IMR-90 (cell line): Measurements from ENCODE around the gene DHX34. TPM values are rescaled to one million over a fixed set of nuclear protein-coding genes. Genes with fewer than 3 reads are reported as not detected.

Source experiments
- ATAC-seq: fragments of 200-7000 bp; cut with Tn5 transposase; 2 replicates; pipeline ENCODE4 v1.9.1; 2020; ENCODE audit warnings: low read depth, mild to moderate bottlenecking, moderate library complexity
- BruUV-seq: library from RNA; stranded (reverse); fragments of 400-500 nt; replicated peaks from 2 replicates; lab custom pipeline; 2021; lab: Mats Ljungman, UMichigan
- CTCF ChIA-PET: fragments of 300-600 bp; formaldehyde crosslinking; extraction: SDS; loops from one replicate; lab custom pipeline; 2021; ENCODE audit warnings: antibody characterized with exemption; lab: Yijun Ruan, JAX
- POLR2A ChIA-PET: fragments of 300-600 bp; sonication (Branson Sonifier 250); formaldehyde crosslinking; loops from one replicate; lab custom pipeline; 2022; ENCODE audit warnings: antibody characterized with exemption; ENCODE audit not compliant: unreplicated experiment; lab: Charles Lee
- DNase-seq: peaks from one replicate; pipeline ENCODE4 v3.0.0; 2013
- H2AFZ ChIP-seq: replicated peaks from 2 replicates; pipeline ENCODE3; 2013; ENCODE audit warnings: low read length, mild to moderate bottlenecking; ENCODE audit not compliant: poor library complexity
- H2AK5ac ChIP-seq: 2 replicates; pipeline ENCODE4 v1.6.1; 2013; ENCODE audit warnings: low read depth, low read length, inconsistent platforms
- H2AK9ac ChIP-seq: replicated peaks from 2 replicates; pipeline ENCODE3; 2013; ENCODE audit warnings: mild to moderate bottlenecking, low read depth, low read length, moderate library complexity; ENCODE audit not compliant: poor library complexity
- H2BK120ac ChIP-seq: 2 replicates; pipeline ENCODE4 v1.6.1; 2013; ENCODE audit warnings: low read depth, low read length, inconsistent platforms
- H2BK15ac ChIP-seq: 3 replicates; pipeline ENCODE4 v1.6.1; 2013; ENCODE audit warnings: low read depth, low read length, inconsistent platforms
- H2BK20ac ChIP-seq: 2 replicates; pipeline ENCODE4 v1.6.1; 2013; ENCODE audit warnings: low read depth, mild to moderate bottlenecking, inconsistent platforms, low read length, moderate library complexity
- H2BK5ac ChIP-seq: 2 replicates; pipeline ENCODE4 v1.6.1; 2013; ENCODE audit warnings: mild to moderate bottlenecking, low read depth, low read length, inconsistent platforms; ENCODE audit not compliant: poor library complexity, severe bottlenecking
- H3K14ac ChIP-seq: replicated peaks from 2 replicates; pipeline ENCODE4 v1.6.1; 2013; ENCODE audit warnings: low read depth, low read length, inconsistent platforms
- H3K18ac ChIP-seq: 2 replicates; pipeline ENCODE4 v1.6.1; 2013; ENCODE audit warnings: low read depth, low read length, control low read depth
- H3K23ac ChIP-seq: 2 replicates; pipeline ENCODE4 v1.6.1; 2013; ENCODE audit warnings: low read depth, low read length, inconsistent platforms
- H3K27ac ChIP-seq: 2 replicates; pipeline ENCODE4 v1.5.1; 2013; ENCODE audit warnings: mild to moderate bottlenecking, control low read depth, low read length; ENCODE audit not compliant: insufficient read depth
- H3K27me3 ChIP-seq: 2 replicates; pipeline ENCODE4 v1.6.1; 2013; ENCODE audit warnings: low read length; ENCODE audit not compliant: control insufficient read depth, insufficient read depth
- H3K36me3 ChIP-seq: 2 replicates; pipeline ENCODE4 v1.6.1; 2013; ENCODE audit warnings: low read length, mixed read lengths; ENCODE audit not compliant: control insufficient read depth, insufficient read depth
- H3K4ac ChIP-seq: 2 replicates; pipeline ENCODE4 v1.6.1; 2013; ENCODE audit warnings: low read depth, low read length, inconsistent platforms
- H3K4me1 ChIP-seq: 2 replicates; pipeline ENCODE4 v1.6.1; 2013; ENCODE audit warnings: low read length, mixed read lengths; ENCODE audit not compliant: control insufficient read depth, insufficient read depth
- H3K4me2 ChIP-seq: 2 replicates; pipeline ENCODE4 v1.6.1; 2013; ENCODE audit warnings: low read depth, mild to moderate bottlenecking, control low read depth, low read length, moderate library complexity
- H3K4me3 ChIP-seq: 2 replicates; pipeline ENCODE4 v1.5.1; 2013; ENCODE audit warnings: low read depth, mild to moderate bottlenecking, control low read depth, low read length, moderate library complexity; ENCODE audit not compliant: insufficient read depth
- H3K56ac ChIP-seq: 2 replicates; pipeline ENCODE4 v1.6.1; 2013; ENCODE audit warnings: low read length, inconsistent platforms; ENCODE audit not compliant: insufficient read depth; ENCODE audit errors: extremely low read depth
- H3K79me1 ChIP-seq, 2 experiments: 2 replicates each; pipeline ENCODE4 v1.6.1; 2013; ENCODE audit warnings: low read length in 2 of 2, inconsistent platforms in 1 of 2, low read depth in 1 of 2
- H3K9ac ChIP-seq: 2 replicates; pipeline ENCODE4 v1.6.1; 2013; ENCODE audit warnings: low read depth, low read length, control low read depth
- H3K9me1 ChIP-seq: 2 replicates; pipeline ENCODE4 v1.6.1; 2013; ENCODE audit warnings: low read length, inconsistent platforms; ENCODE audit not compliant: insufficient read depth
- H3K9me3 ChIP-seq: 2 replicates; pipeline ENCODE4 v1.6.1; 2013; ENCODE audit warnings: low read length; ENCODE audit not compliant: control insufficient read depth, insufficient read depth
- H4K20me1 ChIP-seq: 2 replicates; pipeline ENCODE4 v1.6.1; 2013; ENCODE audit warnings: low read length, inconsistent platforms; ENCODE audit not compliant: insufficient read depth
- H4K5ac ChIP-seq: 2 replicates; pipeline ENCODE4 v1.6.1; 2013; ENCODE audit warnings: mild to moderate bottlenecking, low read depth, low read length, control low read depth
- H4K8ac ChIP-seq, 2 experiments: 2 replicates each; pipeline ENCODE4 v1.6.1; 2013; ENCODE audit warnings: low read depth in 2 of 2, low read length in 2 of 2, control low read depth in 1 of 2, inconsistent platforms in 1 of 2
- H4K91ac ChIP-seq: 2 replicates; pipeline ENCODE4 v1.6.1; 2013; ENCODE audit warnings: low read depth, low read length, inconsistent platforms; ENCODE audit not compliant: insufficient read depth
- BHLHE40 ChIP-seq: fragments of 150-350 bp; IDR thresholded peaks from 2 replicates; pipeline ENCODE4 v1.6.1; 2016; ENCODE audit warnings: mild to moderate bottlenecking, low read depth, low read length
- CEBPB ChIP-seq: IDR thresholded peaks from 2 replicates; pipeline ENCODE4 v1.6.1; 2012; ENCODE audit warnings: low read depth, low read length, improper control_type of control experiment
- FOS ChIP-seq: fragments of 150-350 bp; IDR thresholded peaks from 2 replicates; pipeline ENCODE4 v1.6.1; 2016; ENCODE audit warnings: low read depth, low read length
- MAFK ChIP-seq: IDR thresholded peaks from 2 replicates; pipeline ENCODE4 v1.6.1; 2012; ENCODE audit warnings: low read depth, low read length, improper control_type of control experiment
- MAZ ChIP-seq: IDR thresholded peaks from 2 replicates; pipeline ENCODE4 v1.6.1; 2012; ENCODE audit warnings: low read depth, mild to moderate bottlenecking, low read length, improper control_type of control experiment, moderate library complexity, borderline replicate concordance
- MXI1 ChIP-seq: IDR thresholded peaks from 2 replicates; pipeline ENCODE4 v1.6.1; 2012; ENCODE audit warnings: low read depth, mild to moderate bottlenecking, low read length, moderate library complexity, borderline replicate concordance
- POLR2A ChIP-seq: IDR thresholded peaks from 2 replicates; pipeline ENCODE4 v1.6.1; 2012; ENCODE audit warnings: mild to moderate bottlenecking, low read depth, low read length
- RAD21 ChIP-seq: IDR thresholded peaks from 2 replicates; pipeline ENCODE4 v1.6.1; 2012; ENCODE audit warnings: low read length, improper control_type of control experiment
- RCOR1 ChIP-seq: IDR thresholded peaks from 2 replicates; pipeline ENCODE4 v1.6.1; 2012; ENCODE audit warnings: mild to moderate bottlenecking, low read length, improper control_type of control experiment; ENCODE audit not compliant: insufficient replicate concordance
- RFX5 ChIP-seq: IDR thresholded peaks from 2 replicates; pipeline ENCODE4 v1.8.0; 2012; ENCODE audit warnings: low read depth, mild to moderate bottlenecking, low read length, moderate library complexity
- SMC3 ChIP-seq: fragments of 150-350 bp; IDR thresholded peaks from 2 replicates; pipeline ENCODE4 v1.6.1; 2016; ENCODE audit warnings: low read depth, mild to moderate bottlenecking, antibody characterized with exemption, low read length, moderate library complexity
- WGBS, 2 experiments: methylation state at CpG; one replicate each; pipeline versions ENCODE4 v1.1.5 to v1.1.7; 2013; ENCODE audit warnings: missing lambda C conversion rate in 2 of 2; ENCODE audit not compliant: insufficient read length in 1 of 2; ENCODE audit errors: extremely low coverage in 2 of 2; 5-methylcytosine and 5-hydroxymethylcytosine counted together
- dilution Hi-C: fragments of 300-500 bp; cut with HindIII; formaldehyde crosslinking; loops from one replicate; pipeline ENCODE4 v1.14.3; 2018; ENCODE audit warnings: low sequenced_read_pairs; ENCODE audit not compliant: unreplicated experiment
- in situ Hi-C: fragments of 300-500 bp; cut with MboI; formaldehyde crosslinking; loops from 3 replicates; pipeline ENCODE4 v1.14.3; 2019; ENCODE audit warnings: low sequenced_read_pairs, inconsistent platforms, mixed read lengths
- intact Hi-C: fragments of 100-400 bp; cut with micrococcal nuclease; formaldehyde crosslinking; loops from 2 replicates; pipeline ENCODE4 v1.10.0; 2022
- polyA plus RNA-seq, 3 experiments: library from polyadenylated mRNA; depleted of rRNA; stranded (reverse); fragments of >200 nt; gene quantifications; 2 replicates each; pipeline ENCODE4 v1.2.3, GENCODE V29; 2012; ENCODE audit warnings: low replicate concordance in 1 of 3
- total RNA-seq: library from RNA; depleted of rRNA; stranded (reverse); fragments of >200 nt; gene quantifications from 2 replicates; pipeline ENCODE4 v1.2.3, GENCODE V29; 2012
- TF ChIP-seq, protein P1 (sequence below): fragments of 150-350 bp; IDR thresholded peaks from 2 replicates; pipeline ENCODE4 v1.6.1; 2017; ENCODE audit warnings: mild to moderate bottlenecking, antibody characterized with exemption, low read length, low read depth
- TF ChIP-seq, protein P2 (sequence below): conservative IDR thresholded peaks from 2 replicates; pipeline ENCODE4 v1.5.1; 2012; ENCODE audit warnings: mild to moderate bottlenecking, low read depth, low read length, improper control_type of control experiment

Gene DHX34
- total and polyA plus RNA-seq, 2 of the 4 experiments (the other 2 are of a cell fraction) = 4.5 to 13.7 TPM

DNA sequence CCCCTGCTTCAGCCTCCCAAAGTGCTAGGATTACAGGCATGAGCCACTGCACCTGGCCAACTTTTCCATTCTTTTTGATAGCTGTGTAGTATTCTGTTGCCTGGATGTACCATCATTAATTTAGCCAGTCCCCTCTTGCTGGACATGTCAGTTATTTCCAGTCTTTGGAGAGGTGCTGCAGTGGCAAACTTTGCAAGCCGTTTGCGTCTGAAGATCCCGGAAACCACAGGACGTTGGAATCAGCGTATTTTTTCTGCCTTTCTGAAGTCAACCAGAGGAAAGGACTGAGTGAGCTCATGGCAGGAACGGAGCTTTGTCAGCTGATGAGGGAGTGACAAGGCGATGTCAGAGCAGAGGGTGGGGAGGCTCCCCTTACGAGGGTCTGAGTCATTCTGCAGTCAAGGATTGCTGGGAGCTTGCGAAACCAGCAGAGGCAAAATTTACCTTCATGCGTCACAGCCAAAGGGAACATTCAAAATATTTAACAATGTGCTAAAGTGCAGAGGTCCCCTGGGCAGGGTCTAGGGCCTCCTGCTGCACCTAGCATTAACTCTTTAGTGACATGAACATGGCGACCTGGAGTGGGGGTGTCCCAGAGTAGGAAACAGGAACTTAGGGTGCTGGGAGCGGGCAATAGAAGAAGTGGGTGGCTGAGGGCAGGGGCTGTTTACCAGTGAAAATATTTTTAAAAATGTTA lies 33.8 kb upstream of the DHX34 start (continued):
- TF ChIP-seq, protein P1, sequence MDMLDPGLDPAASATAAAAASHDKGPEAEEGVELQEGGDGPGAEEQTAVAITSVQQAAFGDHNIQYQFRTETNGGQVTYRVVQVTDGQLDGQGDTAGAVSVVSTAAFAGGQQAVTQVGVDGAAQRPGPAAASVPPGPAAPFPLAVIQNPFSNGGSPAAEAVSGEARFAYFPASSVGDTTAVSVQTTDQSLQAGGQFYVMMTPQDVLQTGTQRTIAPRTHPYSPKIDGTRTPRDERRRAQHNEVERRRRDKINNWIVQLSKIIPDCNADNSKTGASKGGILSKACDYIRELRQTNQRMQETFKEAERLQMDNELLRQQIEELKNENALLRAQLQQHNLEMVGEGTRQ = peak; percentile 70
- no peak for TF ChIP-seq RAD21

DNA sequence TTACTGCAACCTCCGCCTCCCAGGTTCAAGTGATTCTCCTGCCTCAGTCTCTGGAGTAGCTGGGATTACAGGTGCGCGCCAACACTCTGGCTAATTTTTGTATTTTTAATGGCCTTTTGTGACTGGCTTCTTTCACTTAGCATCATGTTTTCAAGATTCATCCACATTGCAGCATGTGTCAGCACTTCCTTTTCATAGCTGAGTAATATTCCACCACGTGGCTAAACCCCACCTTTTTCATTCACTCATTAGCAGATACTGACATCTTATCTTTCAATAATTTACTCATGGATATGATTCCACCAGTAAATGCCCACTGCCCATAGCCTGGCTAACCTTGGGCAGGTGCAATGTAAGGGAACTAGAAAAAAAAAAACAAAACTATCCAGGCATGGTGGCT lies 32.6 kb upstream of the DHX34 start:
- no peak overlapping the region for H3K23ac ChIP-seq
- H2BK20ac ChIP-seq = no peak overlapping the region
- H3K27me3 ChIP-seq = no peaks in the 10 kb centered on the region
- no peak overlapping the region for H3K14ac ChIP-seq
- 0 out of 2 replicates have a peak, but pooled peaks cover 2% of the 10 kb centered on the region for H3K4me1 ChIP-seq
- no peaks in the 10 kb centered on the region for H3K36me3 ChIP-seq
- H4K8ac ChIP-seq = no peak overlapping the region
- H2BK120ac ChIP-seq = no peak overlapping the region
- no peak overlapping the region for H2AK9ac ChIP-seq
- H3K4me3 ChIP-seq = no peak overlapping the region
- no peaks in the 10 kb centered on the region for H4K20me1 ChIP-seq
- 95% methylated on average over 3 of the region's 4 CpGs; no CpG with 5 or more reads in 1 of the 2 experiments for WGBS, 2 experiments
- intact Hi-C loops = no loop called here
- H3K79me1 ChIP-seq = no peaks in the 10 kb centered on the region
- H3K18ac ChIP-seq = no peak overlapping the region
- H4K5ac ChIP-seq = no peak overlapping the region
- H3K9ac ChIP-seq = no peak overlapping the region
- ChIA-PET POLR2A (no interaction called here), CTCF (no interaction called here)
- no peak overlapping the region for H2AFZ ChIP-seq
- no peak overlapping the region for H4K91ac ChIP-seq
- no peak overlapping the region for H3K27ac ChIP-seq
- H3K4ac ChIP-seq = no peak overlapping the region
- H2BK5ac ChIP-seq = no peak overlapping the region
- dilution Hi-C loops = no loop called here
- no peak overlapping the region for H3K4me2 ChIP-seq
- ATAC-seq = no peak
- H2BK15ac ChIP-seq = no peak overlapping the region
- H3K9me3 ChIP-seq = no peaks in the 10 kb centered on the region; the same call in 1 of the 2 replicates
- no peaks in the 10 kb centered on the region for H3K9me1 ChIP-seq
- no TSS peak for BruUV-seq
- H3K56ac ChIP-seq = no peak overlapping the region
- no peak overlapping the region for H2AK5ac ChIP-seq
- no peak for DNase-seq
- in situ Hi-C loops = no loop called here
- TF ChIP-seq RCOR1 = no peak
- TF ChIP-seq FOS = no peak
- TF ChIP-seq MAZ = no peak
- TF ChIP-seq, protein P1 = no peak
- TF ChIP-seq BHLHE40 = no peak
- no peak for TF ChIP-seq MAFK
- no peak for TF ChIP-seq CEBPB
- TF ChIP-seq, protein P2, sequence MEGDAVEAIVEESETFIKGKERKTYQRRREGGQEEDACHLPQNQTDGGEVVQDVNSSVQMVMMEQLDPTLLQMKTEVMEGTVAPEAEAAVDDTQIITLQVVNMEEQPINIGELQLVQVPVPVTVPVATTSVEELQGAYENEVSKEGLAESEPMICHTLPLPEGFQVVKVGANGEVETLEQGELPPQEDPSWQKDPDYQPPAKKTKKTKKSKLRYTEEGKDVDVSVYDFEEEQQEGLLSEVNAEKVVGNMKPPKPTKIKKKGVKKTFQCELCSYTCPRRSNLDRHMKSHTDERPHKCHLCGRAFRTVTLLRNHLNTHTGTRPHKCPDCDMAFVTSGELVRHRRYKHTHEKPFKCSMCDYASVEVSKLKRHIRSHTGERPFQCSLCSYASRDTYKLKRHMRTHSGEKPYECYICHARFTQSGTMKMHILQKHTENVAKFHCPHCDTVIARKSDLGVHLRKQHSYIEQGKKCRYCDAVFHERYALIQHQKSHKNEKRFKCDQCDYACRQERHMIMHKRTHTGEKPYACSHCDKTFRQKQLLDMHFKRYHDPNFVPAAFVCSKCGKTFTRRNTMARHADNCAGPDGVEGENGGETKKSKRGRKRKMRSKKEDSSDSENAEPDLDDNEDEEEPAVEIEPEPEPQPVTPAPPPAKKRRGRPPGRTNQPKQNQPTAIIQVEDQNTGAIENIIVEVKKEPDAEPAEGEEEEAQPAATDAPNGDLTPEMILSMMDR = no peak
- TF ChIP-seq RAD21 = no peak
- TF ChIP-seq RFX5 = no peak
- TF ChIP-seq SMC3 = no peak
- no peak for TF ChIP-seq POLR2A
- TF ChIP-seq MXI1 = no peak
